Measurements from ENCODE around the gene TNFRSF1A.

DNA sequence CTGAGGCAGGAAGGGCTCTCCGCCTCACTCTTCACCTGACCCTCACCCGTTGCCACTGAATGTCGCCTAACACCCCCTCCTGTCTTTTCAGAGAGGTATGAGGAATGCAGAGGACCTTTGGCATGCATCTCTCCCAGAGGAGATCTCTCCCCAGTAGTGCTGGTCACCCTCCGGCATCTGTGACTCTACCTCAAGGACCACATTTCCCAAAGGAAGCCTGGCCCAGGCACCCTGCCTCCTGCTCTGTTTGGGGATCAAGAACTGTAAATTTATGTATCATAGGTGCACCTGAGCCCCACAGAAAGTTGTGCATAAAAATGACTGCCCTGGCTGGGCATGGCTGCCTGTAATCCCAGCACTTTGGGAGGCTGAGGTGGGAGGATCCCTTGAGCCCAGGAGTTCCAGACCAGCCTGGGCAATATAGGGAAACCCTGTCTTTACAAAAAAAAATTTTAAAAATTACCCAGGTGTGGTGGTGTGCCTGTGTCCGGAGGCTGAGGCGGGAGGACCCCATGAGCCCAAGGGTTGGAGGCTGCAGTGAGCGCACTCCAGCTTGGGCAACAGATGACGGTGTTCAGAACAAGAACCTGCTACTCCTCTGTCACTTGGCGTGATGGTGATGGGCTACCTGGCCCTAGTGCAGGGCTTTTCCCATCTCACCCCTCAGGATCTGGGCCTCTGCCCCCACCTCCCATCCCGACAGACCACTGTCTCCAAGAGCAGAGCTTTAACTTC, 13.7 kb downstream of the TNFRSF1A start:
- TF ChIP-seq, protein P1, sequence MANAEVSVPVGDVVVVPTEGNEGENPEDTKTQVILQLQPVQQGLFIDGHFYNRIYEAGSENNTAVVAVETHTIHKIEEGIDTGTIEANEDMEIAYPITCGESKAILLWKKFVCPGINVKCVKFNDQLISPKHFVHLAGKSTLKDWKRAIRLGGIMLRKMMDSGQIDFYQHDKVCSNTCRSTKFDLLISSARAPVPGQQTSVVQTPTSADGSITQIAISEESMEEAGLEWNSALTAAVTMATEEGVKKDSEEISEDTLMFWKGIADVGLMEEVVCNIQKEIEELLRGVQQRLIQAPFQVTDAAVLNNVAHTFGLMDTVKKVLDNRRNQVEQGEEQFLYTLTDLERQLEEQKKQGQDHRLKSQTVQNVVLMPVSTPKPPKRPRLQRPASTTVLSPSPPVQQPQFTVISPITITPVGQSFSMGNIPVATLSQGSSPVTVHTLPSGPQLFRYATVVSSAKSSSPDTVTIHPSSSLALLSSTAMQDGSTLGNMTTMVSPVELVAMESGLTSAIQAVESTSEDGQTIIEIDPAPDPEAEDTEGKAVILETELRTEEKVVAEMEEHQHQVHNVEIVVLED (CRISPR knock-in tag; IDR thresholded peaks at IDR 0.05): no peak
- TF ChIP-seq, protein P2, sequence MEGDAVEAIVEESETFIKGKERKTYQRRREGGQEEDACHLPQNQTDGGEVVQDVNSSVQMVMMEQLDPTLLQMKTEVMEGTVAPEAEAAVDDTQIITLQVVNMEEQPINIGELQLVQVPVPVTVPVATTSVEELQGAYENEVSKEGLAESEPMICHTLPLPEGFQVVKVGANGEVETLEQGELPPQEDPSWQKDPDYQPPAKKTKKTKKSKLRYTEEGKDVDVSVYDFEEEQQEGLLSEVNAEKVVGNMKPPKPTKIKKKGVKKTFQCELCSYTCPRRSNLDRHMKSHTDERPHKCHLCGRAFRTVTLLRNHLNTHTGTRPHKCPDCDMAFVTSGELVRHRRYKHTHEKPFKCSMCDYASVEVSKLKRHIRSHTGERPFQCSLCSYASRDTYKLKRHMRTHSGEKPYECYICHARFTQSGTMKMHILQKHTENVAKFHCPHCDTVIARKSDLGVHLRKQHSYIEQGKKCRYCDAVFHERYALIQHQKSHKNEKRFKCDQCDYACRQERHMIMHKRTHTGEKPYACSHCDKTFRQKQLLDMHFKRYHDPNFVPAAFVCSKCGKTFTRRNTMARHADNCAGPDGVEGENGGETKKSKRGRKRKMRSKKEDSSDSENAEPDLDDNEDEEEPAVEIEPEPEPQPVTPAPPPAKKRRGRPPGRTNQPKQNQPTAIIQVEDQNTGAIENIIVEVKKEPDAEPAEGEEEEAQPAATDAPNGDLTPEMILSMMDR (IDR thresholded peaks at IDR 0.05 in 2 of 3, conservative IDR thresholded peaks at IDR 0.05 in 1 of 3; ENCODE audit: insufficient read depth in 2 of 3, low read depth in 1 of 3, low read length in 3 of 3): no peak
- TF ChIP-seq, protein P3, sequence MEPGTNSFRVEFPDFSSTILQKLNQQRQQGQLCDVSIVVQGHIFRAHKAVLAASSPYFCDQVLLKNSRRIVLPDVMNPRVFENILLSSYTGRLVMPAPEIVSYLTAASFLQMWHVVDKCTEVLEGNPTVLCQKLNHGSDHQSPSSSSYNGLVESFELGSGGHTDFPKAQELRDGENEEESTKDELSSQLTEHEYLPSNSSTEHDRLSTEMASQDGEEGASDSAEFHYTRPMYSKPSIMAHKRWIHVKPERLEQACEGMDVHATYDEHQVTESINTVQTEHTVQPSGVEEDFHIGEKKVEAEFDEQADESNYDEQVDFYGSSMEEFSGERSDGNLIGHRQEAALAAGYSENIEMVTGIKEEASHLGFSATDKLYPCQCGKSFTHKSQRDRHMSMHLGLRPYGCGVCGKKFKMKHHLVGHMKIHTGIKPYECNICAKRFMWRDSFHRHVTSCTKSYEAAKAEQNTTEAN (CRISPR knock-in tag; IDR thresholded peaks at IDR 0.05): no peak
- TF ChIP-seq, protein P4, sequence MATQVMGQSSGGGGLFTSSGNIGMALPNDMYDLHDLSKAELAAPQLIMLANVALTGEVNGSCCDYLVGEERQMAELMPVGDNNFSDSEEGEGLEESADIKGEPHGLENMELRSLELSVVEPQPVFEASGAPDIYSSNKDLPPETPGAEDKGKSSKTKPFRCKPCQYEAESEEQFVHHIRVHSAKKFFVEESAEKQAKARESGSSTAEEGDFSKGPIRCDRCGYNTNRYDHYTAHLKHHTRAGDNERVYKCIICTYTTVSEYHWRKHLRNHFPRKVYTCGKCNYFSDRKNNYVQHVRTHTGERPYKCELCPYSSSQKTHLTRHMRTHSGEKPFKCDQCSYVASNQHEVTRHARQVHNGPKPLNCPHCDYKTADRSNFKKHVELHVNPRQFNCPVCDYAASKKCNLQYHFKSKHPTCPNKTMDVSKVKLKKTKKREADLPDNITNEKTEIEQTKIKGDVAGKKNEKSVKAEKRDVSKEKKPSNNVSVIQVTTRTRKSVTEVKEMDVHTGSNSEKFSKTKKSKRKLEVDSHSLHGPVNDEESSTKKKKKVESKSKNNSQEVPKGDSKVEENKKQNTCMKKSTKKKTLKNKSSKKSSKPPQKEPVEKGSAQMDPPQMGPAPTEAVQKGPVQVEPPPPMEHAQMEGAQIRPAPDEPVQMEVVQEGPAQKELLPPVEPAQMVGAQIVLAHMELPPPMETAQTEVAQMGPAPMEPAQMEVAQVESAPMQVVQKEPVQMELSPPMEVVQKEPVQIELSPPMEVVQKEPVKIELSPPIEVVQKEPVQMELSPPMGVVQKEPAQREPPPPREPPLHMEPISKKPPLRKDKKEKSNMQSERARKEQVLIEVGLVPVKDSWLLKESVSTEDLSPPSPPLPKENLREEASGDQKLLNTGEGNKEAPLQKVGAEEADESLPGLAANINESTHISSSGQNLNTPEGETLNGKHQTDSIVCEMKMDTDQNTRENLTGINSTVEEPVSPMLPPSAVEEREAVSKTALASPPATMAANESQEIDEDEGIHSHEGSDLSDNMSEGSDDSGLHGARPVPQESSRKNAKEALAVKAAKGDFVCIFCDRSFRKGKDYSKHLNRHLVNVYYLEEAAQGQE (IDR thresholded peaks at IDR 0.05; ENCODE audit: borderline replicate concordance): no peak
- TF ChIP-seq, protein P4 (CRISPR knock-in tag; IDR thresholded peaks at IDR 0.05; ENCODE audit: low read depth): no peak

All from K562 (cell line).